Nephron (organoid): ENCODE results near the gene ATP8B1.

Experiments
- H3K27ac Mint-ChIP-seq, 3 experiments: 2 replicates each; pipeline ENCODE4 v1.8.0; 2020; ENCODE audit warnings: mixed read lengths in 3 of 3, mild to moderate bottlenecking in 2 of 3, moderate library complexity in 1 of 3
- H3K27me3 Mint-ChIP-seq: 2 replicates; pipeline ENCODE4 v1.8.0; 2021; ENCODE audit warnings: low read depth, mild to moderate bottlenecking, moderate library complexity, mixed read lengths
- H3K36me3 Mint-ChIP-seq: 2 replicates; pipeline ENCODE4 v1.8.0; 2020; ENCODE audit warnings: low read depth, mixed read lengths
- H3K4me1 Mint-ChIP-seq: 2 replicates; pipeline ENCODE4 v1.8.0; 2020; ENCODE audit warnings: mixed read lengths
- H3K4me3 Mint-ChIP-seq, 3 experiments: 2 replicates each; pipeline ENCODE4 v1.8.0; 2020; ENCODE audit warnings: mild to moderate bottlenecking in 3 of 3, mixed read lengths in 3 of 3, moderate library complexity in 2 of 3
- H3K9me3 Mint-ChIP-seq: 2 replicates; pipeline ENCODE4 v1.8.0; 2020; ENCODE audit warnings: mixed read lengths
- TF ChIP-seq, protein P1 (sequence below), 3 experiments: fragments of 200-600 bp; sonication (generic); IDR thresholded peaks; one replicate each; pipeline ENCODE4 v1.5.0; 2021; ENCODE audit warnings: antibody characterized with exemption in 3 of 3; ENCODE audit not compliant: unreplicated experiment in 3 of 3

Gene ATP8B1

GRCh38 chr18:57698571-57699276, 104.4 kb downstream of the ATP8B1 start:
- H3K9me3 Mint-ChIP-seq: no peaks in the 10 kb centered on the region
- peaks cover 7% of the 10 kb centered on the region for H3K36me3 Mint-ChIP-seq
- H3K27ac Mint-ChIP-seq: peak overlapping the region; percentile 80 to 96 (median 93)
- H3K27me3 Mint-ChIP-seq: peaks cover 4% of the 10 kb centered on the region
- peaks cover 17% of the 10 kb centered on the region for H3K4me1 Mint-ChIP-seq
- peak overlapping the region; percentile 7 to 31 (median 26) for H3K4me3 Mint-ChIP-seq
- TF ChIP-seq, protein P1, sequence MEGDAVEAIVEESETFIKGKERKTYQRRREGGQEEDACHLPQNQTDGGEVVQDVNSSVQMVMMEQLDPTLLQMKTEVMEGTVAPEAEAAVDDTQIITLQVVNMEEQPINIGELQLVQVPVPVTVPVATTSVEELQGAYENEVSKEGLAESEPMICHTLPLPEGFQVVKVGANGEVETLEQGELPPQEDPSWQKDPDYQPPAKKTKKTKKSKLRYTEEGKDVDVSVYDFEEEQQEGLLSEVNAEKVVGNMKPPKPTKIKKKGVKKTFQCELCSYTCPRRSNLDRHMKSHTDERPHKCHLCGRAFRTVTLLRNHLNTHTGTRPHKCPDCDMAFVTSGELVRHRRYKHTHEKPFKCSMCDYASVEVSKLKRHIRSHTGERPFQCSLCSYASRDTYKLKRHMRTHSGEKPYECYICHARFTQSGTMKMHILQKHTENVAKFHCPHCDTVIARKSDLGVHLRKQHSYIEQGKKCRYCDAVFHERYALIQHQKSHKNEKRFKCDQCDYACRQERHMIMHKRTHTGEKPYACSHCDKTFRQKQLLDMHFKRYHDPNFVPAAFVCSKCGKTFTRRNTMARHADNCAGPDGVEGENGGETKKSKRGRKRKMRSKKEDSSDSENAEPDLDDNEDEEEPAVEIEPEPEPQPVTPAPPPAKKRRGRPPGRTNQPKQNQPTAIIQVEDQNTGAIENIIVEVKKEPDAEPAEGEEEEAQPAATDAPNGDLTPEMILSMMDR (IDR thresholded peaks at IDR 0.05; ENCODE audit: unreplicated experiment in 3 of 3): no peak

DNA sequence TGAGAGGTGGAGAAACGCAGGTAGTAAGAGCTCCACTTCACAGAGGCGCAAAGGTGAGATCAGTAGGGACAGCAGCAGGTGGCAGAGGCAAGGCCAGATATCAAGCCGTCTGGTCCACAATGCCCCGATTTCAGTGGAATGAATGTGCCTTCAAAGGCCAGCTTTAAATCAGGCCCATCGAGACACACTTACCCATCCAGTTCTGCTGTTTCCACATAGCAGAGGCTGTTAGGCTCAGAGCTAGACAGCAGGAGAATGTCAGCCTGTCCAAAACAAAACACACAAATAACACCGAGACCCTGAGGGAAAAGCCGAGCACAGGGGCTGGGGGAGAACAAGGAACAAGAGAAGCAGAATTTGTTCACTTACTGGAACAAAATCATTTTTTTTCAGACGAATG, 105.7 kb downstream of the ATP8B1 start:
- H3K4me3 Mint-ChIP-seq: no peak overlapping the region
- peak overlapping the region; percentile 54 to 91 (median 81) for H3K27ac Mint-ChIP-seq
- H3K36me3 Mint-ChIP-seq: peaks cover 4% of the 10 kb centered on the region
- H3K27me3 Mint-ChIP-seq: peaks cover 4% of the 10 kb centered on the region
- TF ChIP-seq, protein P1 (IDR thresholded peaks at IDR 0.05; ENCODE audit: unreplicated experiment in 3 of 3): no peak
- H3K4me1 Mint-ChIP-seq: peaks cover 17% of the 10 kb centered on the region
- H3K9me3 Mint-ChIP-seq: no peaks in the 10 kb centered on the region

GRCh38 chr18:57696271-57696670, 106.8 kb downstream of the ATP8B1 start:
- no peak overlapping the region for H3K27ac Mint-ChIP-seq
- peaks cover 4% of the 10 kb centered on the region for H3K27me3 Mint-ChIP-seq
- H3K4me3 Mint-ChIP-seq: no peak overlapping the region
- H3K4me1 Mint-ChIP-seq: peaks cover 17% of the 10 kb centered on the region
- H3K9me3 Mint-ChIP-seq: no peaks in the 10 kb centered on the region
- peaks cover 4% of the 10 kb centered on the region for H3K36me3 Mint-ChIP-seq
- TF ChIP-seq, protein P1 (IDR thresholded peaks at IDR 0.05; ENCODE audit: unreplicated experiment in 3 of 3): no peak

GRCh38 chr18:57691363-57691762, 111.8 kb downstream of the ATP8B1 start:
- Mint-ChIP-seq H3K4me3 (no peak overlapping the region), H3K9me3 (no peaks in the 10 kb centered on the region), H3K27ac (no peak overlapping the region), H3K4me1 (no peaks in the 10 kb centered on the region), H3K27me3 (no peaks in the 10 kb centered on the region), H3K36me3 (peaks cover 26% of the 10 kb centered on the region)
- TF ChIP-seq, protein P1 (IDR thresholded peaks at IDR 0.05; ENCODE audit: unreplicated experiment in 3 of 3): no peak

- no peaks in the 10 kb centered on the region for H3K9me3 Mint-ChIP-seq
- no peak overlapping the region for H3K4me3 Mint-ChIP-seq
- TF ChIP-seq, protein P1 (IDR thresholded peaks at IDR 0.05; ENCODE audit: unreplicated experiment in 3 of 3): no peak
- H3K4me1 Mint-ChIP-seq: no peaks in the 10 kb centered on the region
- no peak overlapping the region for H3K27ac Mint-ChIP-seq
- no peaks in the 10 kb centered on the region for H3K27me3 Mint-ChIP-seq
- H3K36me3 Mint-ChIP-seq: peaks cover 28% of the 10 kb centered on the region
Measured at GRCh38 chr18:57687970-57688369, 115.1 kb downstream of the ATP8B1 start.

- Mint-ChIP-seq H3K36me3 (peaks cover 27% of the 10 kb centered on the region), H3K27ac (no peak overlapping the region), H3K9me3 (no peaks in the 10 kb centered on the region), H3K4me1 (no peaks in the 10 kb centered on the region), H3K27me3 (no peaks in the 10 kb centered on the region), H3K4me3 (no peak overlapping the region)
- TF ChIP-seq, protein P1 (IDR thresholded peaks at IDR 0.05; ENCODE audit: unreplicated experiment in 3 of 3): no peak
Measured at GRCh38 chr18:57683470-57683869, 119.6 kb downstream of the ATP8B1 start.
